Measurements from ENCODE around the gene MAPRE2.

Gene MAPRE2

DNA sequence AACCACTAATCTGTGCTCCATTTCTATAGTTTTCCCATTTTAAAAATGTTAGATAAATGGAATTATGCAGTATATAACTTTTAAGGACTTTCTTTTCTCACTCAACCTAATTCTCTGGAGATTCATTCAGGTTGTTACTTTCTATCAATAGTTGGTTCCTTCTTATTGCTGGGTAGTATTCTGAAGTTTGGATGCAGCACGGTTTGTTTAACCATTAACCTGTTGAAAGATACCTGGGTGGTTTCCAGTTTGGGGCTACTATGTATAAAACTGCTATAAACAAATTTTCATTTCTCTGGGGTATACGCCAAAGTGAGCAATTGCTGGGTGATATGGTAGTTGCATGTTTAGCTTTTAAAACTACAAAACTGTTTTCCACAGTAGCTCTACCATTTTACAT lies 39.1 kb upstream of the MAPRE2 start:
- no peak overlapping the region for H3K27ac ChIP-seq
- TF ChIP-seq, protein P1, sequence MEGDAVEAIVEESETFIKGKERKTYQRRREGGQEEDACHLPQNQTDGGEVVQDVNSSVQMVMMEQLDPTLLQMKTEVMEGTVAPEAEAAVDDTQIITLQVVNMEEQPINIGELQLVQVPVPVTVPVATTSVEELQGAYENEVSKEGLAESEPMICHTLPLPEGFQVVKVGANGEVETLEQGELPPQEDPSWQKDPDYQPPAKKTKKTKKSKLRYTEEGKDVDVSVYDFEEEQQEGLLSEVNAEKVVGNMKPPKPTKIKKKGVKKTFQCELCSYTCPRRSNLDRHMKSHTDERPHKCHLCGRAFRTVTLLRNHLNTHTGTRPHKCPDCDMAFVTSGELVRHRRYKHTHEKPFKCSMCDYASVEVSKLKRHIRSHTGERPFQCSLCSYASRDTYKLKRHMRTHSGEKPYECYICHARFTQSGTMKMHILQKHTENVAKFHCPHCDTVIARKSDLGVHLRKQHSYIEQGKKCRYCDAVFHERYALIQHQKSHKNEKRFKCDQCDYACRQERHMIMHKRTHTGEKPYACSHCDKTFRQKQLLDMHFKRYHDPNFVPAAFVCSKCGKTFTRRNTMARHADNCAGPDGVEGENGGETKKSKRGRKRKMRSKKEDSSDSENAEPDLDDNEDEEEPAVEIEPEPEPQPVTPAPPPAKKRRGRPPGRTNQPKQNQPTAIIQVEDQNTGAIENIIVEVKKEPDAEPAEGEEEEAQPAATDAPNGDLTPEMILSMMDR (IDR thresholded peaks at IDR 0.05), result no peak
- TF ChIP-seq ZFX (IDR thresholded peaks at IDR 0.05; ENCODE audit: borderline replicate concordance), result no peak

DNA sequence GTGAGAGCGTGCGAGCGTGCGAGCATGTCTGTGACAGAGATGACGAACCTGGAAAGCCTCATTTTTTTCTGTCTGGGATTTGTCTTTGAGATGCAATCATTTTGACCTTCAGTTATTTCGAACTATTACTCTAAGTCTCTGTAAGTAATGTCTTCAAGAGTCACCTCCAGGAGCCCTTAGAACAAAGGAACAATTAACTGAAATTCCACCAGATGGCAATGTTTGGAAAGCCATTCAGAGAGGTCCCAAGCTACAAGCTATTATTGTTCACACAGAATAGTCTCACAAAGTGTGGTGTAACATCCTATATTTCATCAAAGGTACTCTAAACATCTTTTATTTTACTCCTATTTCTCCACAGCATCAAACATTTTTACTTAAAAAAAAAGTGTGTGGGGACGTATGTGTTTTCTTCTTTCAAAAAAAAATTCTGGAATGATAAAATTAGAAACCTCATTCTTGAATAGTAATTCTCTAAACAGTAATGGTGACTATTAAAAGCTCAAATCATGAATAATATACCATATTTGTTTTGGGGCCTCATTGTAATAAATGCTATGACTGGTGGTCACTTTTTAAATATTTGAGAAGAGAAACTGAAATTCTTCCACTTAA lies 35.1 kb upstream of the MAPRE2 start:
- TF ChIP-seq ZFX (IDR thresholded peaks at IDR 0.05; ENCODE audit: borderline replicate concordance), result no peak
- TF ChIP-seq, protein P1 (IDR thresholded peaks at IDR 0.05), result peak; percentile 81

DNA sequence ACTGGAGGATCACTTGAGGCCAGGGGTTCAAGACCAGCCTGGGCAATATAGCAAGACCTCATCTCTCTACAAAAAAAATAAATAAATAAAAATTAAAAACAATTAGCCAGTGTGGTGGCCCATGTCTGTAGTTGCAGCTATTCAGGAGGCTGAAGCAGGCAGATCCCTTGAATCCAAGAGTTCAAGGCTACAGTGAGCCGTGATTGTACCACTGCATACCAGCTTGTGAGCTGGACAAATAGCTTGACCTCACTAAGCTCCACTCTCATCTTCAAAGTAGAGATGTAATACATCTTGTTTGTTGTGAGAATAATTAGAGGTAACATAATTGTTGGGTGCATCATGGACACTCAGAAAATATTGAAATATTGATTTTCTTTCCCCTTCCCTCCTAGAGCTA lies 31.1 kb upstream of the MAPRE2 start:
- H3K27ac ChIP-seq, result no peak overlapping the region
- TF ChIP-seq, protein P1 (IDR thresholded peaks at IDR 0.05), result no peak
- TF ChIP-seq ZFX (IDR thresholded peaks at IDR 0.05; ENCODE audit: borderline replicate concordance), result no peak

More for the DNA sequence above, 35.1 kb upstream of the MAPRE2 start:
- no peak overlapping the region for H3K27ac ChIP-seq

DNA sequence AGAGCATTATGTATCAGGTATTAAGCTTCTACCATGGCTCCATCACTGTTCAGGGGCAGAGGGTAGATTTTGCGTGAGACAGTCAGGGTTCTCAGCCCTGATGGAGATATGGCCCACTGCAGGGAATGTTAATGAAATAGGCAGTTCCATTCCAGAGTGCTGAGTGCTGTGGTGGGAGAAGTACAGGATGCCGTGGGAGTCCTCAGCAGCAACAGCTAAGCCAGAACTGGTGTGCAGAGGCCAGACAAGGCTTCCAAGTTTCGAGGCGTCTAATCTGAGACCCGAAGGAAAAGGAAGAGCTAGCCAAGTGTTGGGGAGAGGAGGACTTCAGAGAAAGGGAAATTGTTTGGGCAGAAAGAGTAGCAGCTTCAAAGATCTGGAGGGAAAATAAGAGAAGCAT lies 30.2 kb upstream of the MAPRE2 start:
- no peak overlapping the region for H3K27ac ChIP-seq
- no peak for TF ChIP-seq ZFX (IDR thresholded peaks at IDR 0.05; ENCODE audit: borderline replicate concordance)
- TF ChIP-seq, protein P1 (IDR thresholded peaks at IDR 0.05), result no peak

DNA sequence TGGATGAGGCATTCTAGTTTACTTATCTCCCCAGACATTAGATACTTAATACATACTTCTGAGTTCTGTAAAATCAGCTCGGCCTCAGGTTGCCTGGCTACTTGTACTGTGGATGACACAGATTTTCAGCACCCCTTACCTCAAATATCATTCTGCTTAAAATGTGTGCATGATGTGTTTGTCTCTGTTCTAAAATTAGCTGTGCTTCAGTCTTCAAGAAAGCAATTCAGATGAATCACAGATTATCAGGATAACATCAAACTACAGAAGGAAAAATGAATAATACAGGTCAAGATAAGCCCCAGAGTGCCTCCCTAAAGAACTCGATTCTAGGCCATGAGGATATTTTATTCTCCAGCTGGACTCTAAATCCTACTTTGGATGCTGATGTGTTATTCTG lies 21.3 kb upstream of the MAPRE2 start:
- no peak for TF ChIP-seq ZFX (IDR thresholded peaks at IDR 0.05; ENCODE audit: borderline replicate concordance)
- TF ChIP-seq, protein P1 (IDR thresholded peaks at IDR 0.05), result no peak
- H3K27ac ChIP-seq, result no peak overlapping the region

DNA sequence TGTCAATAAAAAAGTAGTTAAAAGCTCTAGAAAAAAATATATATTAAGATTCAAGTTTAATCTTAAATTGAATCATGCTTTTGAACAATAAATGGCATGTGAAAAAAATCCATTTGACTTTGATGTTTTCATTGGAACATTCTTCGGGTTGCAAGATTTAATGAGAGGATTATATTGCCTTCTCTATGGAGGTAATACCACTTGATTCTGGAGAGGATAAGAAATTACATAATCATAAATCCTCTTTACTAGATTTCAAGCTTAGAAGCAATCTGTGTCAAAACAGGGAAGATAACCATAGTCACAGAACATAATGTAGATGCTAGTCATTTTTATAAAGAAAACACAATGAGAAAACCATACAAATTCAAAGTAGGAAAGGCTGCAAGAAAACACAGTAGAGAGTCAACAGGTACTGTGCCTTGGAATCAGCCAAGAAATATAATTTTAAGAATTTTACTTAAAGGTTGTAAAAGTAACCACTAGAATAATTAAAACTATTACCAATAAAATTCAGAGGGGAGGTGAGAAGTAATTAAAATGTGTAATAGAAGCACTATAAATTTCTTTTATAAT lies 18.7 kb upstream of the MAPRE2 start:
- no peak for TF ChIP-seq ZFX (IDR thresholded peaks at IDR 0.05; ENCODE audit: borderline replicate concordance)
- TF ChIP-seq, protein P1 (IDR thresholded peaks at IDR 0.05), result no peak
- no peak overlapping the region for H3K27ac ChIP-seq

DNA sequence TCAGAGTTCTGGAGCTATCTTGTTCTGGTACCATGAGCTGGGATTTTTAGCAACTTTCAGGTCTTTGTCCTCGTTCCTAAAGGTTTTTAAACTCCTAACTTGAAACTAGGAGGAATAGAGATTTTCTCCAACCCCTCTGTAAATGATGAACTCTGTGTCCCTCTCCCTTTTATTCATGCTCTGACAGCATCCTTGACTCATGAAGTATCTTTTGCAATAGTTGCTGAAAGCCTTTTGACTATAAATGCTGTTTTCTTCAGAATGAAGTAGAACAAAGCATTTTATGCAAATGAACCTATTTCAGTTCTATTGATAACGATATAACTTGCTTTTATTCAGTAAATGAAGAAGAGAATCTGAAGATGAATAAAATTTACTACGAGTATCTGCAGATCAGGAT lies 17.0 kb upstream of the MAPRE2 start:
- TF ChIP-seq, protein P1 (IDR thresholded peaks at IDR 0.05), result no peak
- no peak for TF ChIP-seq ZFX (IDR thresholded peaks at IDR 0.05; ENCODE audit: borderline replicate concordance)
- H3K27ac ChIP-seq, result no peak overlapping the region
